Measurements from ENCODE around the gene RPL36.

RPL36 gene

DNA sequence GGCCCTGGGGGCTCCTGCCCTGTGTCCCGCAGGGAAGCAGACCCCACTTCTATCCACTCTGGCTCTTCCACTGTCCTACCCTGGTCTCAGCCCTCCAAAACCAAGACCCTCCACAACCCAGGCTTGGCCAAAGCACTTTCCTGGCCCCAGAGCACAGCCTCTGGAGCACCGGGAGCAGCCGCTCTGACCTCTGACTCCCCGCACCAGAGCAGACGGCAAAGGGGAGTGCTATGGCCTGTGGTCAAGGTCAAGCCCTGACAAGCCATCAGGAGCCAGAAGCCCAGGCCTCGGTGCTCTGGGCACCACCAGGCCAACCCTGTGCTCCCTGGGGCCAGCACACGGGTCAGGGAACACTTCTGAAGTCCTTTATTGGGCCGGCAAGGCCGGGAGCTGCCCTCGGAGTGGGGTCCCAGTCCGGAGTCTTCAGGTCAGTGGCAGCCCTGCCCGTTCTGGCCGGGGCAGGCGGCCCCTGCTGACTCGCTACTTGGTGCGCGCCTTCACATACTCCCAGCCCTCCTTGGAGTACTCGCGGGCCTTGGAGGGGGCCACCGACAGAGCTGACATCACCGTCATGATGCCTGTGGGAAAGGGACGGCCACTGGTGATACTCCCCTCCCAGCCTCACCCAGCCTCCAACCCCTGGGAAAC lies 11.9 kb upstream of the RPL36 start:
- TF ChIP-seq CTCF (IDR thresholded peaks at IDR 0.05; ENCODE audit: low read depth, low read length), result no peak
- no peak overlapping the region for H3K4me3 ChIP-seq (ENCODE audit: low read depth, low read length)

- H3K4me3 ChIP-seq (ENCODE audit: low read depth, low read length), result peak overlapping the region; percentile 97
- TF ChIP-seq CTCF (IDR thresholded peaks at IDR 0.05; ENCODE audit: low read depth, low read length), result no peak
Measured at GRCh38 chr19:5679289-5680083, 10.6 kb upstream of the RPL36 start.

DNA sequence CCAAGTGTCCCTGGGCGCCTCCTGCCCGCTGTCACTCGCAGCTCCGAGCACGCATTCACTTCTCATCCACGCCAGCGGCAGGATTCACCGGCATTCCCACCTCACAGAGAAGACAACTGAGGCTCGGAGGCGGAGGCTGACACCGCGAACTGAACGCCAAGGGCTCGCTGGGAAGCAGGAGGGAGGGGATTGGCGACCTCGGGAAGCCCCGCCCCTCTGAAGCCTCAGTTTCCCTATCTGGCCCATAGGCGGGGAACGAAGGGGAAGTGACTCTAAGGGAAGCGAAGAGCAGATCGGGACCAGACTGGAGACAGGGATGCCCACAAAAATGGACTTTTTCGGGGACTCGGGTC lies 10.0 kb upstream of the RPL36 start:
- TF ChIP-seq CTCF (IDR thresholded peaks at IDR 0.05; ENCODE audit: low read depth, low read length), result no peak
- H3K4me3 ChIP-seq (ENCODE audit: low read depth, low read length), result peak overlapping the region; percentile 97

GRCh38 chr19:5680437-5681368 lies 9.4 kb upstream of the RPL36 start, which contains the start of the genes HSD11B1L and MICOS13:
Gene HSD11B1L (plus strand): TSS chr19:5681027. CDS start chr19:5684833, 3,806 bp downstream.
Gene MICOS13 (minus strand): TSS chr19:5680516. CDS start chr19:5680486, 30 bp downstream.
- H3K4me3 ChIP-seq (ENCODE audit: low read depth, low read length), result peak within 1 kb of the TSS; percentile 97
- TF ChIP-seq CTCF (IDR thresholded peaks at IDR 0.05; ENCODE audit: low read depth, low read length), result no peak

DNA sequence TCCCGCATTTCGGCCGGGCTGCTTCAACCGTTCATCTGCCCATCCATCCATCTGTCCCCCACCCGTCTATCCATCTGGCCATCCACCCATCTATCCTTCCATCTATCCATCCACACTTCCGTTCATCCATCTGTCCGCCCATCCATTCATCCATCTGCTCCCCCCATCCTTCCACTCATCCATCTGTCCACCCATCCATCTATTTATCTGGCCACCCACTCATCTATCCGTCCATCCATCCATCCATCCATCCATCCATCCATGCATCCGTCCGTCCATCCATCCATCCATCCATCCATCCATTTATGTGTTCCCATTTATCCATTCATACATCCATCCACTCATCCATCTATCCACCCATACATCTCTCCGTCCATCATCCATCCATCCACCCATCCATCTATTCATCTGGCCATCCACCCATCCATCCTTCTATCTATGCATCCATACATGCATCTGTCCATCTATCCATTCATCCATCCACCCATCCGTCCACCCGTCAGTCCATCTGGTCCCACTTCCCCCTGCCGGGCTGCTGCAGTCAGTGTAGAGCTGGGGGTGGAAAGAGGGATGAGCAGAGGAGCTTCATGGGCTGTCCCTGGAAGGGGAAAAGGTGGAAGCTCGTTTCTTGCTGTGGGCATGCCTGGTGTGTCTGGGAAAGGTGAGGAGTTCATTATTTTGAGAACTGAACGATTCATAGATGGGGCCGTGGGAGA lies 8.5 kb upstream of the RPL36 start:
- H3K4me3 ChIP-seq (ENCODE audit: low read depth, low read length), result peak overlapping the region; percentile 97
- TF ChIP-seq CTCF (IDR thresholded peaks at IDR 0.05; ENCODE audit: low read depth, low read length), result no peak

DNA sequence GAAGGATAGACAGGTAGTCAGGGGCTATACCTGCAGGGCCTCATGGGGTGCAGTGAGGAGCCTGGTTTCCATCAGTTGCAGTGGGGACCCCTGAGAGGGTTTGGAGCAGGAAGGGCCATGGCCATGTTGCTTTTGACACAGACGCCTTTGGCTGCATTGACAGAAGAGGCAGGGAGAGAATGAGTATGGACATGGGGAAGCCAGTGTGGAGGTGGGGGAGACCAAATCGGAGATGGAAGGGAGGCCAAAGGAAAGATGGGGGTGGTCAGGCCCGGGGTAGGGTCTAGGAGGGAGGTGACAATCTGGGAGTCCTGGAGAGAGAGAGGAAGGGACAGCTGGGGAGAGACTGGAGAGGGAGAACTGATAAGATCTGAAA lies 8.0 kb upstream of the RPL36 start:
- no peak overlapping the region for H3K4me3 ChIP-seq (ENCODE audit: low read depth, low read length)
- no peak for TF ChIP-seq CTCF (IDR thresholded peaks at IDR 0.05; ENCODE audit: low read depth, low read length)
